B cell (primary cell): ENCODE data around the gene NAV2. TPM values are rescaled to one million over a fixed set of nuclear protein-coding genes. Genes with fewer than 3 reads are reported as not detected.

Experiments
- ATAC-seq: fragments of 200-7000 bp; cut with Tn5 transposase; one replicate; pipeline ENCODE4 v1.10.0; 2021; ENCODE audit warnings: low read depth, mild to moderate bottlenecking, moderate number of reproducible peaks, moderate library complexity
- CTCF ChIA-PET: fragments of 350-600 bp; sonication (Branson Sonifier 250); formaldehyde crosslinking; loops from one replicate; lab custom pipeline; 2021; ENCODE audit warnings: antibody characterized with exemption, inconsistent platforms; lab: Charles Lee
- POLR2A ChIA-PET: fragments of 350-600 bp; sonication (Branson Sonifier 250); formaldehyde crosslinking; loops from one replicate; lab custom pipeline; 2021; ENCODE audit warnings: antibody characterized with exemption; lab: Charles Lee
- DNase-seq: peaks from one replicate; pipeline ENCODE4 v3.0.0; 2013
- H2AFZ ChIP-seq: 2 replicates; pipeline ENCODE4 v1.6.1; 2012; ENCODE audit warnings: mild to moderate bottlenecking, low read depth, low read length; ENCODE audit not compliant: insufficient read depth, poor library complexity, severe bottlenecking
- H3K27ac ChIP-seq, 2 donors: 1 replicate in 1 of 2; 2 replicates in 1 of 2; pipeline ENCODE4 v1.5.1; 2012 to 2013; ENCODE audit warnings: low read length in 2 of 2, mild to moderate bottlenecking in 2 of 2, moderate library complexity in 1 of 2
- H3K27me3 ChIP-seq, 4 experiments: fragments of 200-600 bp in 1 of 4; sonication (generic) in 1 of 4; replicated peaks in 1 of 4; 1 replicate in 2 of 4; 2 replicates in 2 of 4; pipeline versions ENCODE4 v1.6.1 to v1.7.0; 2013 to 2016; ENCODE audit warnings: low read length in 3 of 4, mild to moderate bottlenecking in 2 of 4, mixed read lengths in 1 of 4, moderate library complexity in 1 of 4; ENCODE audit not compliant: insufficient read depth in 4 of 4, control insufficient read depth in 3 of 4; ENCODE audit errors: control extremely low read depth in 1 of 4
- H3K36me3 ChIP-seq, 2 experiments: replicated peaks in 1 of 2; 1 replicate in 1 of 2; 2 replicates in 1 of 2; pipeline versions ENCODE4 v1.6.1 to v1.7.1; 2013; ENCODE audit warnings: low read length in 1 of 2; ENCODE audit not compliant: insufficient read depth in 2 of 2, control insufficient read depth in 1 of 2; ENCODE audit errors: control extremely low read depth in 1 of 2, extremely low read depth in 1 of 2
- H3K4me1 ChIP-seq, 2 donors: fragments of 200-600 bp in 1 of 2; sonication (generic) in 1 of 2; 1 replicate in 1 of 2; 2 replicates in 1 of 2; pipeline versions ENCODE4 v1.5.1 to v1.6.1; 2013 to 2017; ENCODE audit warnings: low read length in 2 of 2; ENCODE audit not compliant: control insufficient read depth in 2 of 2, insufficient read depth in 2 of 2
- H3K4me2 ChIP-seq: replicated peaks from 2 replicates; pipeline ENCODE3; 2012; ENCODE audit warnings: mild to moderate bottlenecking, low read depth, low read length; ENCODE audit not compliant: poor library complexity, severe bottlenecking
- H3K4me3 ChIP-seq, 5 experiments: fragments of 200-600 bp in 1 of 5; sonication (generic) in 1 of 5; 1 replicate in 3 of 5; 2 replicates in 2 of 5; pipeline versions ENCODE4 v1.5.1 to v1.7.0; 2011 to 2016; ENCODE audit warnings: low read length in 4 of 5, mild to moderate bottlenecking in 4 of 5, low read depth in 2 of 5, control low read depth in 1 of 5, moderate library complexity in 1 of 5; ENCODE audit not compliant: insufficient read depth in 1 of 5; ENCODE audit errors: control extremely low read depth in 1 of 5, extremely low read depth in 1 of 5
- H3K79me2 ChIP-seq: fragments of 200-600 bp; sonication (generic); one replicate; pipeline ENCODE4 v1.6.0; 2016; ENCODE audit warnings: low read length; ENCODE audit not compliant: control insufficient read depth, insufficient read depth
- H3K9ac ChIP-seq: fragments of 200-600 bp; sonication (generic); 2 replicates; pipeline ENCODE4 v1.6.1; 2017; ENCODE audit warnings: mild to moderate bottlenecking, low read length, moderate library complexity
- H3K9me3 ChIP-seq, 3 donors: one replicate each; pipeline versions ENCODE4 v1.6.1 to v1.7.1; 2013; ENCODE audit warnings: low read length in 2 of 3; ENCODE audit not compliant: control insufficient read depth in 2 of 3, insufficient read depth in 1 of 3; ENCODE audit errors: control extremely low read depth in 1 of 3
- H4K20me1 ChIP-seq: 2 replicates; pipeline ENCODE4 v1.6.0; 2012; ENCODE audit warnings: mild to moderate bottlenecking, low read length; ENCODE audit not compliant: insufficient read depth, control insufficient read depth, poor library complexity, severe bottlenecking
- H3K27ac Mint-ChIP-seq: one replicate; pipeline ENCODE4 v1.8.0; 2021; ENCODE audit warnings: mixed read lengths
- H3K27me3 Mint-ChIP-seq: one replicate; pipeline ENCODE4 v1.8.0; 2021; ENCODE audit warnings: mixed read lengths
- H3K4me1 Mint-ChIP-seq: one replicate; pipeline ENCODE4 v1.8.0; 2021; ENCODE audit warnings: mixed read lengths
- H3K4me3 Mint-ChIP-seq: one replicate; pipeline ENCODE4 v1.8.0; 2021; ENCODE audit warnings: mixed read lengths
- H3K9me3 Mint-ChIP-seq: one replicate; pipeline ENCODE4 v1.8.0; 2022; ENCODE audit warnings: mixed read lengths; ENCODE audit not compliant: insufficient read depth
- EZH2 ChIP-seq: IDR thresholded peaks from 2 replicates; pipeline ENCODE4 v1.6.1; 2012; ENCODE audit warnings: borderline replicate concordance, low read depth, mild to moderate bottlenecking, moderate library complexity, low read length; ENCODE audit not compliant: insufficient read depth, poor library complexity, severe bottlenecking
- WGBS: methylation state at CpG from one replicate; pipeline ENCODE4 v1.1.5; 2013; ENCODE audit warnings: missing lambda C conversion rate; ENCODE audit not compliant: insufficient coverage; 5-methylcytosine and 5-hydroxymethylcytosine counted together
- intact Hi-C: fragments of 100-400 bp; cut with micrococcal nuclease; formaldehyde crosslinking; loops from one replicate; pipeline ENCODE4 v1.10.0; 2022
- polyA plus RNA-seq: library from polyadenylated mRNA; depleted of rRNA; stranded (reverse); fragments of >200 nt; gene quantifications from 2 replicates; pipeline ENCODE4 v1.2.3, GENCODE V29; 2012
- total RNA-seq, 2 donors: library from RNA; stranded (reverse); fragments of 120-200 nt in 1 of 2; gene quantifications; 1 replicate in 1 of 2; 2 replicates in 1 of 2; pipeline versions ENCODE4 v1.2.3 to v1.2.4, GENCODE V29; 2013 to 2022
- TF ChIP-seq, protein P1 (sequence below): fragments of 200-600 bp; IDR thresholded peaks from one replicate; pipeline ENCODE4 v1.8.0; 2022; ENCODE audit warnings: antibody characterized with exemption, mild to moderate bottlenecking

NAV2 gene
- total and polyA plus RNA-seq, 2 donors (not counting 1 experiment from before 2014, with no cell fraction given): 0.82 to 22.2 TPM

DNA sequence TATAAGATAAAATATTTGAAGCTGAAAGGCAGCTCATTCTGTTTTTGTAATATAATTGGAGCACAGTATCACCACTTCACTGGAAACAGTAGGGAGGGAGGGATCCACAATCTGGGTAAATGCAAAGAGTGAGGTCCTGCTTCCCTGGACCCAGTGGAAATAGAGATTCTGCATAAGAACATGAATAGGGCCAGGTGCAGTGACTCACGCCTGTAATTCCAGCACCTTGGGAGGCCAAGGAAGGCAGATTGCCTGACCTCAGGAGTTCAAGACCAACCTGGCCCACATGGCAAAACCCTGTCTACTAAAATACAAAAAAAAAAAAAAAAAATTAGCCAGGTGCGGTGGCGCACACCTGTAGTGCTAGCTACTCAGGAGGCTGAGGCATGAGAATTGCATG is 303.9 kb downstream of the NAV2 start:
- CTCF ChIA-PET: no interaction called here
- H3K4me2 ChIP-seq: no peak overlapping the region
- H3K27me3 Mint-ChIP-seq: peaks cover 23% of the 10 kb centered on the region
- H3K4me3 ChIP-seq: no peak overlapping the region
- no peaks in the 10 kb centered on the region for H3K9me3 ChIP-seq
- POLR2A ChIA-PET: no interaction called here
- H2AFZ ChIP-seq: no peak overlapping the region
- intact Hi-C loops: no loop called here
- no peaks in the 10 kb centered on the region for H3K4me1 Mint-ChIP-seq
- ATAC-seq (no peak), DNase-seq (no peak)
- H3K27ac Mint-ChIP-seq: no peak overlapping the region
- H3K9ac ChIP-seq: no peak overlapping the region
- TF ChIP-seq EZH2: no peak
- TF ChIP-seq, protein P1, sequence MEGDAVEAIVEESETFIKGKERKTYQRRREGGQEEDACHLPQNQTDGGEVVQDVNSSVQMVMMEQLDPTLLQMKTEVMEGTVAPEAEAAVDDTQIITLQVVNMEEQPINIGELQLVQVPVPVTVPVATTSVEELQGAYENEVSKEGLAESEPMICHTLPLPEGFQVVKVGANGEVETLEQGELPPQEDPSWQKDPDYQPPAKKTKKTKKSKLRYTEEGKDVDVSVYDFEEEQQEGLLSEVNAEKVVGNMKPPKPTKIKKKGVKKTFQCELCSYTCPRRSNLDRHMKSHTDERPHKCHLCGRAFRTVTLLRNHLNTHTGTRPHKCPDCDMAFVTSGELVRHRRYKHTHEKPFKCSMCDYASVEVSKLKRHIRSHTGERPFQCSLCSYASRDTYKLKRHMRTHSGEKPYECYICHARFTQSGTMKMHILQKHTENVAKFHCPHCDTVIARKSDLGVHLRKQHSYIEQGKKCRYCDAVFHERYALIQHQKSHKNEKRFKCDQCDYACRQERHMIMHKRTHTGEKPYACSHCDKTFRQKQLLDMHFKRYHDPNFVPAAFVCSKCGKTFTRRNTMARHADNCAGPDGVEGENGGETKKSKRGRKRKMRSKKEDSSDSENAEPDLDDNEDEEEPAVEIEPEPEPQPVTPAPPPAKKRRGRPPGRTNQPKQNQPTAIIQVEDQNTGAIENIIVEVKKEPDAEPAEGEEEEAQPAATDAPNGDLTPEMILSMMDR: no peak
- 100% methylated on average over 1 of the region's 3 CpGs for WGBS
- no peaks in the 10 kb centered on the region for H3K9me3 Mint-ChIP-seq
- no peaks in the 10 kb centered on the region for H3K79me2 ChIP-seq
- H3K4me1 ChIP-seq: no peaks in the 10 kb centered on the region
- H3K36me3 ChIP-seq: no peaks in the 10 kb centered on the region
- no peak overlapping the region for H3K4me3 Mint-ChIP-seq
- no peak overlapping the region for H3K27ac ChIP-seq
- no peaks in the 10 kb centered on the region for H3K27me3 ChIP-seq
- no peaks in the 10 kb centered on the region for H4K20me1 ChIP-seq

GRCh38 chr11:20017320-20017719 is 304.7 kb downstream of the NAV2 start:
- Histone ChIP-seq H2AFZ (no peak overlapping the region), H4K20me1 (no peaks in the 10 kb centered on the region), H3K27ac (no peak overlapping the region), H3K4me2 (no peak overlapping the region), H3K4me1 (no peaks in the 10 kb centered on the region), H3K79me2 (no peaks in the 10 kb centered on the region), H3K36me3 (no peaks in the 10 kb centered on the region), H3K9ac (no peak overlapping the region), H3K27me3 (no peaks in the 10 kb centered on the region), H3K9me3 (no peaks in the 10 kb centered on the region), H3K4me3 (no peak overlapping the region)
- peaks cover 25% of the 10 kb centered on the region for H3K27me3 Mint-ChIP-seq
- no peaks in the 10 kb centered on the region for H3K4me1 Mint-ChIP-seq
- H3K4me3 Mint-ChIP-seq: no peak overlapping the region
- H3K9me3 Mint-ChIP-seq: no peaks in the 10 kb centered on the region
- intact Hi-C loops: no loop called here
- no peak overlapping the region for H3K27ac Mint-ChIP-seq
- no peak for ATAC-seq
- DNase-seq: no peak
- ChIA-PET CTCF (no interaction called here), POLR2A (no interaction called here)
- WGBS: no CpG with 5 or more reads among the region's 4 CpGs
- TF ChIP-seq, protein P1: no peak
- TF ChIP-seq EZH2: no peak
